ENCODE data around the gene BEND5. TPM values are rescaled to one million over a fixed set of nuclear protein-coding genes. Genes with fewer than 3 reads are reported as not detected.

The BEND5 gene
- total and polyA plus RNA-seq, 2 of the 8 experiments (the other 6 are each of a cell fraction or from before 2014, with no cell fraction given): 3.8 to 7.5 TPM

- TF ChIP-seq CHD7 (IDR thresholded peaks at IDR 0.05; ENCODE audit: insufficient replicate concordance, low read length) (no peak), NRF1 (IDR thresholded peaks at IDR 0.05; ENCODE audit: low read depth, low read length) (no peak), TAF7 (optimal IDR thresholded peaks at IDR 0.05; ENCODE audit: borderline replicate concordance, low read depth, low read length) (no peak), JUN (IDR thresholded peaks at IDR 0.05; ENCODE audit: low read depth, low read length) (no peak), EGR1 (IDR thresholded peaks at IDR 0.05; ENCODE audit: borderline replicate concordance, low read depth, low read length) (no peak), HDAC2 (IDR thresholded peaks at IDR 0.05; ENCODE audit: borderline replicate concordance in 1 of 2, low read depth in 2 of 2, low read length in 2 of 2) (no peak), POU5F1 (IDR thresholded peaks at IDR 0.05; ENCODE audit: low read depth, low read length) (no peak), POLR2A (IDR thresholded peaks at IDR 0.05; ENCODE audit: control extremely low read depth in 1 of 2, low read depth in 2 of 2, low read length in 2 of 2) (no peak), FOSL1 (IDR thresholded peaks at IDR 0.05; ENCODE audit: insufficient read depth, low read depth, low read length) (no peak), CBX5 (IDR thresholded peaks at IDR 0.05; ENCODE audit: low read depth, low read length) (no peak)
These were observed 4.5 kb downstream of the BEND5 start (continued) for GRCh38 chr1:48772211-48772610.

Measured in H1 (cell line).